GM19452 (cell line): ENCODE data around the gene PKD1.
"Not testable (repeated sequence)": the region's sequence is repeated elsewhere in the genome, so short reads cannot be mapped to it uniquely, and the experiment has no call there.

Source experiments
- ATAC-seq: cut with Tn5 transposase; IDR thresholded peaks from one replicate; pipeline ENCODE4 v1.9.1; 2021; ENCODE audit not compliant: unreplicated experiment

The PKD1 gene

DNA sequence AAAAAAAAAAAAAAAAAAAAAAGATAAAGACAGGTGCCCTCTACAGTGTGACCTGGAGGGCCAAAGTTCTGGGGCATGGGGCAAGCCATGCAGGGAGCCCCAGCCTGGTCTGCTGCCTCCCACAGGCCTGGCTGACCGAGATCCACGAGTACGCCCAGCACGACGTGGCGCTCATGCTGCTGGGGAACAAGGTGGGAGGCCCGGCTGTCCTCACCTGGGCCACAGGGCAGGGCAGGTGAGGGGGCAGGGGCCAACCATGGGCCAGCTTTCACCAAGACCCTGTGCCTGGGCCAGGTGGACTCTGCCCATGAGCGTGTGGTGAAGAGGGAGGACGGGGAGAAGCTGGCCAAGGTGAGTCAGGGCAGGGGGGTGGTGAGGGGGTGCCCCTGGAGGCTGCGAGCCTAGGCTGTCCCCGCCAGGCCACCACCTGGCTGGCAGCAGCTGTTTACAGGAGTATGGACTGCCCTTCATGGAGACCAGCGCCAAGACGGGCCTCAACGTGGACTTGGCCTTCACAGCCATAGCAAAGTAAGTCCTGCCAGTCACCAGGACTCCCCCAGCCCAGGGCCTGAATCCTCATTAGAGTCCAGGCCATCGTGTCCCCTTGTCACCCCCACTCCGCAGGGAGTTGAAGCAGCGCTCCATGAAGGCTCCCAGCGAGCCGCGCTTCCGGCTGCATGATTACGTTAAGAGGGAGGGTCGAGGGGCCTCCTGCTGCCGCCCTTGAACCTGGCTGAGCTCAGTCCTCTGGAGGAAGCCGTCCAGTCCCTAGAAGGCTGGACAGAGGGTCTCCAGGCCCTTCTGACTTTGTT lies 17.2 kb upstream of the PKD1 start:
- ATAC-seq: no peak

DNA sequence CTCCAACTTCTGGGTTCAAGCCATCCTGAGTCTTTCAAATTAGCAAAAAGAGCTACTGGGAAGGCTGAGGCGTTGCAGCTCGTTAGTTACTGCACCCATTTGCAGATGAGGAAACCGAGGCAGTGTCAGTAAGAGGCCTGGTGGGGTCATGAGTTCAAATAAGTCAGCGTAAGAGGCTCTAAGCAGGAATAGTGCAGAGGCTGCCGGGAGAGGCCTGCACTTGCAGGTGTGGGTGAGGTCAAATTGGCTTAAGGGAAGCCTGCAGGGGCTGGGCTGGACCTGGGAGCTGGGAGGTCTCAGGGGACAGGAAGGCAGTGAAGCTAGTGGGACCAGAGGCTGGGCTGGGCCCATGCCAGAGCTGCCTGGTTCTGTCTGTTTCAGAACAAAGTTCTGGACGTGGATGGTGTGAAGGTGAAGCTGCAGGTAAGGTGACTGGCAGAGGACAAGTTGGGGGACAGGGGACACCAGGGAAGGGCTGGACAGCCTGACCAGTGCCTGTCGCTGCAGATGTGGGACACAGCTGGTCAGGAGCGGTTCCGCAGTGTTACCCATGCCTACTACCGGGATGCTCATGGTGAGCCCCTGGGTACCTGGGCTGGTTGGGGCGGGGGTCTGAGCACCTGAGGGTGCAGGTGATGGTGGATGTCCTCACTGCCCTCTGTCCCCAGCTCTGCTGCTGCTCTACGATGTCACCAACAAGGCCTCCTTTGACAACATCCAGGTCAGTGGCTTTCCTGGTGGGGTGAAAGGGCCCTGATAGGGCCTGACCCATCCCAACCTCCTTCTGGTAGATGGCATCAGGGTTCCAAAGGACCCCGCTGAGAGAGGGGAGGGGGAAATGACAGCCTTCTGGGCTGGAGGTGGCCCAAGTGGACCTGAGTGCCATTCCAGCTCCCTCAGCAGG lies 15.7 kb upstream of the PKD1 start:
- no peak for ATAC-seq

DNA sequence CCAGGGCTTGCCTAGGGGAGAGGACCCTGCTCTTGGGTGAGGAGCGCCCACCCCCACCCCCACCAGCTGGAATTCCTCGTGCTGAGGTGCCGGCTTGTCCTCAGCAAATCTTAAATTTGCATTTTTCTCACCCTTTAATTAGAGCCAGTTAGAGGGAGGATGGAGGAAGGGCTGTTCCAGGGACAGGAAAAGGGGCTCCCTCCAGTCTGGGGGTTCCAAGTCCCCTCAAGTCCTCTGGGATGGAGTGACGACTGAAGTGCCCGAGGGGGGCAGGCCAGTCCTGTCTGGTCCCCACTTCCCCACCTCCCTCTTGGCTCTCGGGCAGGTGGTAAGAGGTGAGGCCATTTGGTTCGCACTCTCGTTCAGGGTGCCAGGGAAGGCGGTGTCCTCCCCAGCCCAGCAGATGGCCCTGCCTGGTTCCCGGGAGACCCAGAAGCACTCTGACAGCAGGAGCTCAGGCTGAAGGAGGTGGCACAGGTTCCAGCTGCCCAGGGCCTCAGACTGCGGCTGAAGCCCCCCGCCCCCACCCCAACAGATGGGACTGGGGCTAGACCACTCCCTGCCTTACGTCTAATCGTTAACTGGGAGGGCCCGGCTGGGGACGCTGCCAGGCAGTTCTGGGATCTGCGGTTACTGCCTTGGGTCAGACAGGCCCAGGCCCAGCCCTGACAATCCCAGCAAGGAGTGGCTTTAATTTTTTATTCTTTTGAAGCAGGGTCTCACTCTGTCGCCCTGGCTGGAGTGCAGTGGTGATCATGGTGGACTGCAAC lies 14.9 kb upstream of the PKD1 start:
- no peak for ATAC-seq

DNA sequence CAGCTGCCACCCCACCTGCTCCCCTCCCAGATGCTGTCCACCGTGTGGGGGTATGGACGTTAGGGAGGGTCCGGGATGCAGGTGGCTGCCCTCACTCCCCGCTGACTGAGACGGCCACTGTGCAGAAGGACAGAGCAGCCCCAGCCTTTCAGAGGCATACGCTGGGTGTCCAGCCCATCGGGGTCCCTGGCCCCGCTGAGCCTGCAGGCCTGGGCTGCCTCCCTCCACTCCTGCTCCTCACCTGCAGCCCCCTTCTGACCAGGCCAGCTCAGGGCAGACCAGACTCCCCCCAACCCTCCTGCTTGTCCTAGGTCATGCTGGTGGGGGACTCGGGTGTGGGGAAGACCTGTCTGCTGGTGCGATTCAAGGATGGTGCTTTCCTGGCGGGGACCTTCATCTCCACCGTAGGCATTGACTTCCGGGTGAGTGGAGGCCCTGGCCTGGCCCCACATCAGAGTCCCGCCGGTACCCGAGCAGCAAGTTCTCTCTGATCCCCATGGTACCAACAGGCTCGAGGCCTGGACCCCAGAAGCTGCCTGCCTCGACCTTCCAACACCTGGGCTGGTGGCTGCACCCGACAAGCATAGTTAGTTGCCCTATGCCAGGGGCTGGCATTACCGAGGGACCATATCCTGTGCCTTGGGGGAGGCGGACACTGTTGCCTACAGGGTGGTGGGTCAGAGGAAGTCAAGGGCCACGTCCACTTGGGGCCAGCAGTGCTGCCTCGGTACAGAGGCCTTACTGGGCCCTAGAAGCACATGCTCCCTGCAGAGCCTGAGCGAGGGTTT lies 14.1 kb upstream of the PKD1 start:
- no peak for ATAC-seq

DNA sequence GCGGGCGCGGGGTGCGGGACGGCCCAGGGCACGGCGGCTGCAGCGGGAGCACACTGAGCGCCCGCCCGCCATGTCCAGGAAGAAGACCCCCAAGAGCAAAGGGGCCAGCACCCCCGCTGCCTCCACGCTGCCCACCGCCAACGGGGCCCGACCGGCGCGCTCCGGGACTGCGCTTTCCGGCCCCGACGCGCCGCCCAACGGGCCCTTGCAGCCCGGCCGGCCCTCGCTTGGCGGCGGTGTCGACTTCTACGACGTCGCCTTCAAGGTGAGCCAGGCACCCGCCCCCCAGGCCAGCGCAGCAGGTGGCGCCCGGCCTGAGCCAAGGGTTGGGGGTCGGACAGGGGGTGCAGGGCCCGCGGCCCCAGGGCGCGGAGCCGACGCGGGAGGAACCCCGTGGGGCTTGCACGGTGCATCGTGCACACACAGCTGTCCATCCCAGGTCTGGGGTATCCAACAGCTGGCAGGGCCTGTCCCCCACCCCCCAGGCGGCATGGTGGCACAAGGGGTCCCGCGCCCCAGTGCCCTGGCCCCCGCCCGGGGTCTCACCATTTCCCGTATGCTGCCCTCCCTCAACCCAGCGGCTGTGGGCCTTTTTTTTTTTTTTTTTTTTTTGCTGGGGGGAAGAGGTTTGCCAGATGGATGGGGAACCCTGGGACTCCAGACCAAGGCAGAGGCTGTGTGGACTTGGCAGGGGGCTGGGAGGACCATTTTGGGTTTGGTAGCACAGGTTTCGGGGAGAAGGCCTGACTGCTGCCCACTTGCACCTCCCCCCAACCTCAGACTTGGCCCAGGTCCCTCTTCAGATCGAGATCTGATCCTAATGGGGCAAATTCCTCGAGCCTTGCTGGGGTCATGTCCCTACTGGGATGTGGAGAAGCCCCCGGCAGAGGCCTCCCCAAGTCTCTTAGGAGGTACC lies 13.3 kb upstream of the PKD1 start:
- ATAC-seq: no peak

DNA sequence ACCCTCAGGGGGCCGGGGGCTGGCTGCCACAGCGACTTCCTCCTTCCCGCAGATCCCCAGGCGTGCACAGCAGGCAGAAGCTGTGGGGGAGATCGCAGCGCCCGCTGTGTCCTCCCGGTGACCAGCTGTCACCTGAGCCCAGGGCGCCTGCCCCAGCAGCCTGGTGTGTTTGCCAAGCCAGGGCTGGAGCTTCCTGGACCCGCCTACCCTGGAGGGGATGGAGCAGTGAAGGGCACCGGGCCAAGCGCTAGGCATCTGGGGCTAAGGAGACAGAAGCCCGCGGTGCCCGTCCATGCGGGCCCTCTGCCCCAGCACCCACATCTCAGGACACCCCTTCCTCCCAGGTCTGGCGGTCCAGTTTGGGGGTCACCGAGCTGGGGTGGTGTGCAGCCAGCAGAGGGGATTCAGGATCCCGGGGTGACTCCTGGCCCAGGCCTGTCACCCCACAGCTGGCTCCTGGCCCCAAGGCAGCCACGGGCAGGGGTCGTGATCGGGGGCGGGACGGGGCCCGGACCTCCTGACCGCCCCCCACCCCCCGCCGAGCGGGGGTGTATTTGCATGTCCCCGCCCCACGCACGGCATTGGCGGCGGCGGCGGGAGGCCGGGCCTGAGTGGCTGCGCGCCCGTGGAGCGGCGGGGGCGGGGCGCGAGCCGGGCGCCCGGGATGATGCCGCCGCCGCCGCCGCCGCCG lies 12.4 kb upstream of the PKD1 start, which contains the start of gene RAB26:
RAB26 (plus strand) TSS at position 645 of the 691 bp plus-strand sequence. CDS start 159 bp downstream, outside the sequence.
- no peak for ATAC-seq

DNA sequence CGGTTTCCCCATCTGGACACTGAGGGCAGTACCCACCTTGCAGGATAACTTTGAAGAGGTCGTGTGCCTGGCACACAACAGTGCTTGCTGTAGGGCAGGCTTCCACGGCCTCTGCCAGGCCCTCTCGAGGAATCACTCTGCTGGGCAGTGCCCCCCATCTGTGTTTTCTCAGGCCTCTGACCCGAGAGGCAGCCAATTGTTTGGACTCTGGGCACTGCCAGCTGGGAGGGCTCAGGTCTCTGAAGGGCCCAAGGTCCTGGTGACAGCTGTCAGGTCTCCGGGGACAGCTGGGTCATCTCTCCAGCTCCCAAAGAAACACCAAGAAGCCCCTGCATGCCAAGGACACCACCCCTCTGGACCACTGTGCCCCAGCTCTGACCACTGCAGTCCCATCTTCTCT lies 11.7 kb upstream of the PKD1 start:
- no peak for ATAC-seq

DNA sequence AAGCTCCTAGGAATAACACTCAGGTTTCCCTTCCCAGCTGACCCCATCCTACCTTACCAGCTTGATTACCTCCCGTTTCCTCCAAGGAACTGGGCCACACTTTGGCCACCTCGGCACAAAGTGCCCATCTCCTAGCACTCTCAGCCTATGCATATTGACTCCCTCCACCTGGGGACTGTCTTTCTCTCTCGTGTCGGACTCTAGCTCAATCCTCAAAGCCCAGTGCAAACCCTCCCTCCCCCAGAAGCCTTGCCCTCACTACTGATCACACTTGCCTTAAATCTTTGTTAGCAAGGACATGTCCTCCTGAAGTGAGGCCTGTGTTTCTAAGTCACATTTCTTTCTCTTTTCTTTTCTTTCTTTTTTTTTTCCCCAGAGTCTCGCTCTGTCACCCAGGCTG lies 10.1 kb upstream of the PKD1 start:
- ATAC-seq: no peak

DNA sequence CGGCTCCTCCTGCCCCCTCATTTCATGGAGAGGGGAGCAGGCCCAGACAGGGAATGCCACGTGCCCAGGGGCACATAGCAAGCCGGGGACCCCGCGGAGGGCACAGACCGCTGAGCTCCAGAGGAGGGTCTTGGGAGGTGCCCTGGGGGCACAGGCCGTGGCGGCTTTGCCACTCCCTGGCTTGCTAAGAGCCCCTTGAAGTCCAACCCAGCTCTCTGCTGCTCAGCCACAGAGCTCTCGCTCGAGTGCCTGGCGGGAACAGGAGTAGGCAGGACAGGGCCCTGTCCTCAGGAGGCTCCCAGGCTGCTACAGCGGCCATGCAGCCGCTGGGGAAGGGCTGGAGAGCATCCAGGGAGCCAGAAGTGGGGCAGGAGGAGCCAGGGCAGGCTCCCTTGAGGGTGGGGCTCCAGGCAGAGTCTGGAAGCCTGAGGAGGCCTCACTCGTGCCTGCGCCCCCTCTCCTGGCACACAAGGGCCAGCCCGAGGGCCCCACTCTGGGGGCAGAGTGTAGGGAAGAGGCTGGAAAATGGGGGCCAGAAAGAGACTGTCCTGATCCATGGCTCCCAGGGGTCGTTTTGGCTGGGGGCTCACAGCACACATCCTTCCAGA lies 8.3 kb upstream of the PKD1 start:
- no peak for ATAC-seq

DNA sequence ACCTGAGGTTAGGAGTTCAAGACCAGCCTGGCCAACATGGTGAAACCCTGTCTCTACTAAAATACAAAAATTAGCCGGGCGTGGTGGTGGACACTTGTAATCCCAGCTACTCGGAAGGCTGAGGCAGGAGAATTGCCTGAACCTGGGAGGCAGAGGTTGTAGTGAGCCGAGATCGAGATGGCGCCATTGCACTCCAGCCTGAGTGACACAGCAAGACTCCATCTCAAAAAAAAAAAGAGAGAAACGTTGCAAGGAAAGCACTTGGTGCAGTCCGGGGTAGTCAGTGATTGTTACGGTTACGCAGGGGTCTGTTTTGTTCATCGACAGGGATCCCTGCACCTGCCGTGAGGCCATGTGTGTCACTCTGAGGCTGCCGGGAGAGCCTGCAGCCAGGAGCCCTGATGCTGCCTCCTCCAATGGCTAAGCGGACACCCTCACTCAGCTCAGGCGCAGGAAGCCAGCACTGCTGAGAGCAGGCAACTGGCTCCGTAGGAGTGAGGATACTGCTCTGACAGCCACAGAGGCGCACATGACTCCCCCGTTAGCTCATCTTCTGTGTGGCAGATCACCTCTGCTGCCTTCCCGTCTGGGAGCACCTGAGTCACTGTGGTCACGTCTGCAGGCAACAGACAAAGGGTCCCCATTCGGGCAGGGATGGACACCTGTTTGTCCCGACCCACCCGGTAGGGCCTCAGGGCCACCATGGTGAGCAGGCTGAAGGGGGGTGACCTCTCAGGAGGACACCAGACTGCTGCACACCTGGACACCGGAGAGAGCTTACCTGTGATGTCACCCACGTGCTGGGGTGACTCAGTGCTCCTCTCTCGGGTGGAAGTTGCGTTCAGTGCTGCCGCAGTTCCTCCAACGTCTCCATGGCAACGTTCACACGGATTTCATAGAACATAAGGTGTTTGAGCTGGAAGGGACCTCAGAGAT lies 7.5 kb upstream of the PKD1 start:
- no peak for ATAC-seq

DNA sequence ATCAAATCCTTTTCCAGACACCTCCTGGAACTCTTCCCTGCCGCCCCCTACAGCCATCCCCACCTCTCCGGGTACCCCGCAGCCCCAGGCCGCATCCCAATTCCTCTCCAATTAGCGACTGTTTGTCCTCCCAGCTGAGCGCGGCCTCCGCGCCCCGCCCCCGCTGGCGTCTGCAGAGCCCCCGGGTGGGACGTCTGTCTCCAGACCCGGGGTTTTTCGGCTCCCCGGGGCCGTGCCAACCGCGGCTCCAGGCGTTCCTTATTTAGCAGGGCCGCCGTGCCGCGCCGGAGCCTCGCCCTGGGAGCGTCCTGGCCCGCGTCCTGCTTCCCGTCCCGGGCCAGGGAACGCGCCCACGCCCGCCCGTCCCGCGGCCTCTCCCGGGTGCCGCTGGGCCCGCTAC lies 627 bp downstream of the PKD1 start:
- ATAC-seq: not testable (repeated sequence)

DNA sequence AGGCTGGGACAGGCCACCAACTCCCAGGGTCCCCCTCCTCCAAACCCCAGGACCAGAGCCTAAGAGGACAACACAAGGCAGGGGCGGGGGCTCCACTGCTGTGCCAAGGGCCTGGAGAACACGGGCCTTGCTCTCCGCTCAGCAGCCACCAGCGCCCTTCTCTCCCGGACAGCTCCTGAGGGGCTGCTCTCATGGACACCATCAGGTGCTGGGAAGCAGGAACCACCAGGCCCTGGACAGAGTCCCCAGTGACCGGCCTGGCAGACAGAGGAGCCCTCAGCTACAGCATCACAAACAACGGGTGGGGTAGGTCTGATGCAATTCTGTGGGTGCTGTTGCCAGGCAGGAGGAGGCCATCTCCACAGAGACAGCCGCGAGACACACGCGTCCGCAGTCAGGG lies 1.9 kb downstream of the PKD1 start:
- ATAC-seq: not testable (repeated sequence)

DNA sequence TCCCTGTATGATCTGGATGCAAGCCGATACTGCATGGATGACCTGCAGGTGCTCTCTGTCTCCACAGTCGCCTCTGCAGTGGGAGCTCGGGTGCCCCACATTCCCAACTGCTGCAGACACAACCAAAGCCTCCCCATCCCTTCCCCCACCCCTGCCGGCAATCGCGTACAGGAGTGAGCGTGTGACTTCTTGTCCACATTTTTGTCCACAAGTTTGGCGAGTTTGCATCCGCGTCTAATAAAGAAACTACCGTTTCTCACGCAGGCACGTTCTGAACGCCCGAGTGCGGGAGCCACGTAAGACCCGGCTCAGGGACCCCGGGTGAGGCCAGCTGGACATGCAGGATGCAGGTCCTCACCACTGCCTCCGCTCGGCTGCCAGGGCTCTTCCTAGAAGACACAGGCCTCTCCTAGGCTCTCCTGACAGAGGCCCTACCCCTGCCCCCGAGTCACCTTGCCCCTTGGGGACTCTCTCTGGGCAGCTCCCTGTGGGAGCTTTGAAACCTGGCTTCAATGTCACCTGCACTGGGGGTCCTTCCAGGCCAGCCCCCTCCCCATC lies 5.7 kb downstream of the PKD1 start:
- ATAC-seq: not testable (repeated sequence)

DNA sequence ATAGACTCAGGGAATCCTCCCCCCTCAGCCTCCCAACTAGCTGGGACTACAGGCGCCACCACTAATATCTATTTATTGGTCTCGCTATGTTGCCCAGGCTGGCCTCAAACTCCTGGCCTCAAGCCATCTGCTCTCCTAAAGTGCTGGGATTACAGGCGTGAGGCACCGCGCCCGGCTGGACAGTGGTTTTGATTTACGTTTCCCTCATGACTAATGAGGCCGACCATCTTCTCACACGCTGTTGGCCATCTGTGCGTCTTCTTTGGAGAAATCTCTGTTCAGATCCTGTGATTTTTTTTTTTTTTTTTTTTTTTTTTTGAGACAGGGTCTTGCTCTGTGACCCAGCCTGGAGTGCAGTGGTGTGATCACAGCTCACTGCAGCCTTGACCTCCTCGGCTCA lies 6.4 kb downstream of the PKD1 start:
- ATAC-seq: not testable (repeated sequence)

DNA sequence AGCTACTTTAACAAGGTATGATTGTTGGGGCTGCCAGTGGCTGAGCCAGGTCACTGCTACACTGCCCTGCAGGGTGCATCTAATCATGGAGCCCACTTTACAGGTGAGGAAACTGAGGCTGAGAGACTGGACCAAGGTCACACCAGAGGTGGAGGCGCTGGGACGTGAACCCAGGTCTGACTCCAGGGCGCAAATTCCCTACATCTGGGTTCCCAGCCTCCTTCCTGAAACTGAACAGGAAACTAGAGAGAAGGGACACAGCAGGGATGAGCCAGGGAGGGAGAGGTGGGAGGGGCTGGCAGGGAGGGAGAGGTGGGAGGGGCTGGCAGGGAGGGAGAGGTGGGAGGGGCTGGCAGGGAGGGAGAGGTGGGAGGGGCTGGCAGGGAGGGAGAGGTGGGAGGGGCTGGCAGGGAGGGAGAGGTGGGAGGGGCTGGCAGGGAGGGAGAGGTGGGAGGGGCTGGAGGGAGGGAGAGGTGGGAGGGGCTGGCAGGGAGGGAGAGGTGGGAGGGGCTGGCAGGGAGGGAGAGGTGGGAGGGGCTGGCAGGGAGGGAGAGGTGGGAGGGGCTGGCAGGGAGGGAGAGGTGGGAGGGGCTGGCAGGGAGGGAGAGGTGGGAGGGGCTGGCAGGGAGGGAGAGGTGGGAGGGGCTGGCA lies 7.9 kb downstream of the PKD1 start:
- ATAC-seq: not testable (repeated sequence)

DNA sequence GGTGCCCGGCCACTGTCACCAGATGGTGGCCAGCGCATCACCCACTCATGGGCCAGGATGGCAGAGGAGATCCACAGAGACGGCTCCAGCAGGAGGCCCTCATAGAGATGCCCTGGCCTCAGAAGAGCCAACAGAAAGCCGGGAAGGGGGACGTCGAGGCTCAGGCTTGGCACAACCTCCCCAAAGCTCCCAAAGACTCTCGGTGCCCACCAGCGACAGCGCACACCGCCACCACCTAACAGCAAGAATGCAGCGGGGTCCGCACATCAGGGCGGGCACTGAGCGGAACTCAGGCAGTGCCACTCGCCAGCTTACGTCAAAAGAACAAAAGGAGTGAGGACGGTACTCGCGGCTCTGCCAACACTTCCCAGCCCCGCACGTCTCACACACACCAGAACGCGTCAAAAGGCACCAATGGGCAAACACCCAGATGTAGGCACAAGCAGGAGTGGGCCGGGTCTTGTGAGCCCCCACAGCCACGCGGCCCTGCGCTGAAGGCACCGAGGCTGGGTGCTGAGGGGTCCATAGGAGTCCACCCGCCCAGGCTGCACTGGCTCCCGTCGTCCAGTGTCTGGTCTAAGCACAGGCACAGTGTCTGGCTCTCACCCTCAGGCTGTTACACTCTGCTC lies 8.7 kb downstream of the PKD1 start:
- not testable (repeated sequence) for ATAC-seq
